ENCODE measurements around the gene TEN1. TPM values are rescaled to one million over a fixed set of nuclear protein-coding genes. Genes with fewer than 3 reads are reported as not detected.
A peak's percentile ranks its signal among the peaks of the same experiment; 100 is the strongest.
"Not testable (repeated sequence)": the region's sequence is repeated elsewhere in the genome, so short reads cannot be mapped to it uniquely, and the experiment has no call there.

TEN1 gene, protein sequence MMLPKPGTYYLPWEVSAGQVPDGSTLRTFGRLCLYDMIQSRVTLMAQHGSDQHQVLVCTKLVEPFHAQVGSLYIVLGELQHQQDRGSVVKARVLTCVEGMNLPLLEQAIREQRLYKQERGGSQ
- total RNA-seq = 8.1 TPM

DNA sequence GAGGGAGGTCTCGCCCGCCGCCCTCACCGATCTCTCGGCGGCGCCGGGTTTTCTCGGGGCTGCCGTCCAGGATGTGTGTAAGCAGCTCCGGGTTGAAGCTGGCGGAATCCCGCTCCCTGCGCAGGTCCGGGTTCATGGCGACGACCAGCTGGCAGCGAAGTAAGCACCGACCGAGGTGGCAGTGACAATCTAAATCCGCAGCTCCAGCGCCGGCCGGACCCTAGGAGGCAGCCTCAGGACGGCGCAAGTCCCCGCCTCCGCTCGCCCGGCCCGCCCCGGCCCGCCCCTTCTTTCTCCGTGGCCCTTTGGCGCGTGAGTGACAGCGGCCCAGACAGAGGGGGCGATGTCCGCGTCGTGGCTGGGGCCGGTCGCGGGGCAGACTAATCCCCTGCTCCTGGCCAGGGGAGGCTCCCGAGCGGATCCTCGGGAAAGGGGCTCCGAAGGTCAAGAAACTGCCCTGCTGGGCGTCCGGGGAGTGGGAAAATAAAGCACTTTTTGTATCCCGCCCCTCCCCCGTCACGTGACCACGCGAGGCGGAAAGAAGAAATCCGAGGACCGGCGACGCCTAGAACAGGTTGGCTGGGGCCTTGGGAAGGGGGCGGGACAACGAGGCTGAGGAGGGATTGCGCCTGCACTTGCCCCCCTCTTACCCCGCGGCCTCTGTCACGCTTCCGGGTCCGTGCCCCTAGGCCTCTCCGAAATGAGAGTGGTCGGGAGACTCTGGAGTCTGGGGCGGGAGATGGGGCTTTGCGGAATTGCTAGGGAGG is at the start of gene TEN1, which contains the start of gene ACOX1:
TEN1 (plus strand) TSS at position 303 of the 767 bp plus-strand sequence. CDS start 6,953 bp downstream, outside the sequence.
ACOX1 (minus strand) TSS at position 229 of the 767 bp plus-strand sequence; CDS start at position 136, 93 bp downstream.
- intact Hi-C loops (cut with DNase I) = no loop called here
- ATAC-seq (peak; percentile 98), DNase-seq (ENCODE audit: low spot score) (peak; percentile 99)

DNA sequence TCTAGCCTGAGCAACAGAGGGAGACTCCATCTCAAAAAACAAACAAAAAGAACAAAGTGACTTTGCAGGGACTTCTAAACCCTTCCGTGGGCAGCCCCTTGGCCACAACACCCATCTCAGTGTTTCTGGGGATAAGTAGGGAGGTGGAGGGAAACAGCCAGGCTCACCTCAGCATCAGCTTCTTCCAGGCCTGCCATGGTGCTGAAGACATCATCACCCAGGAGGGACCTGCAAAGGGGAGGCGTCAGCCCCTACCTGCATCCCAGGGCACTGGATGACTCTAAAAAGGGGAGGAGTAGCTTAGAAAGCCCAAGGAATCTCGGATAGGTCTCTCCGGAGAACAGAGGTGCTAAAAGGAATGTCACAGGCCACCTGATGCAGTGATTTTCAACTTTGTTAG is 48.0 kb upstream of the TEN1 start:
- ATAC-seq (no peak), DNase-seq (ENCODE audit: low spot score) (no peak)
- intact Hi-C loops (cut with DNase I) = no loop called here

DNA sequence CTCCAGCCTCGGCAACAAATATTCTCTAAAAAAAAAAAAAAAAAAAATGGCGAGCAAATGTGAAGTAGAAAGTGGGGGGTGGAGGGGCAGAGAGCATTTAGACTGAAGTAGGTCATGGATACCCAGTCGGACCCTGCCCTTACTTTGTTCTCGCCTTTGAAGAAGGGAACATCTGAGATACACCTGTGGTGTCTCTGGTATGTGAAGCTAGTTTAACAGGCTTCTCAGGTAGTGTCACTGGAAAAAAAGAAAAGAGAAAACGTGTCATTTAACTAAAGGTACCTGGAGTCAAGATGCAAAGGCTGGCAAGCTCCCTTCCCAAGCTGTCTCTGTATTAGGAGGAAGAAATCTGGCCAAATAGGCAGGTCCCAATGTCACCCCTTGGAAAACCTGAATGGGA is 46.2 kb upstream of the TEN1 start:
- no peak for DNase-seq (ENCODE audit: low spot score)
- intact Hi-C loops (cut with DNase I) = no loop called here
- ATAC-seq = no peak

DNA sequence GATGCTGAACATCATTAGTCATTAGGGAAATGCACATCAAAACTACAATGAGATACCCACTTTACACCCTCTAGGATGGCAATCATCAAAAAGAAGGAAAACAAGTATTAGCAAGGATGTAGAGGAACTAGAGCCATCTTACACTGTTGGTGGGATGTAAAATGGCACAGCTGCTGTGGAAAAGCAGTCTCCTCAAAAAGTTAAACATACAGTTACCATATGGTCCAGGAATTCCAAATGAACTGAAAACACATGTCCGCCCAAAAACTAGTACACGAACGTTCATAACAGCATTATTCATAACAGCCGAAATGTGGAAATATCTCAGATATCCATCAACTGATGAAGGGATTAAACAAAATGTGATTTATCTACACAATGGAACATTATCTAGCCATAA is 45.2 kb upstream of the TEN1 start:
- ATAC-seq (no peak), DNase-seq (ENCODE audit: low spot score) (no peak)
- intact Hi-C loops (cut with DNase I) = no loop called here

DNA sequence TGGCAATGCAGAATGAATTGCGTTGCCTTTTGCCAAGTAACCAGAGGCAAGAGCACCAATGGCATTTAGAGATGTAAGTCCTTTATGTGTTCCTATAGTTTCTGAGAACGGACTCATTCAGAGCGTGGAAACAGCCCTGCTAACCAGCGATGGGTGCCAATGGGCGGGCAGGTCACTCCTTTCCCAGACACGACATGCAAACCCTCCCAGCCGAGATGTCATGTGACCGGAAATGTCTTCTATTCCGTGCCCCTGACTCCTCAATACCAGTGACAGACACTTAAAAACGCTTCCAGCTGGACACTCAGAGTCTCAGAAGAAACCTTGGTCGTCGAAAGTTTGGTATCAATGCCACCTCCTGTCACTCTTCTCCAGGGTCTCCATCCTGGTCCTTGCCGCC is 41.4 kb upstream of the TEN1 start:
- no peak for DNase-seq (ENCODE audit: low spot score)
- intact Hi-C loops (cut with DNase I) = no loop called here

DNA sequence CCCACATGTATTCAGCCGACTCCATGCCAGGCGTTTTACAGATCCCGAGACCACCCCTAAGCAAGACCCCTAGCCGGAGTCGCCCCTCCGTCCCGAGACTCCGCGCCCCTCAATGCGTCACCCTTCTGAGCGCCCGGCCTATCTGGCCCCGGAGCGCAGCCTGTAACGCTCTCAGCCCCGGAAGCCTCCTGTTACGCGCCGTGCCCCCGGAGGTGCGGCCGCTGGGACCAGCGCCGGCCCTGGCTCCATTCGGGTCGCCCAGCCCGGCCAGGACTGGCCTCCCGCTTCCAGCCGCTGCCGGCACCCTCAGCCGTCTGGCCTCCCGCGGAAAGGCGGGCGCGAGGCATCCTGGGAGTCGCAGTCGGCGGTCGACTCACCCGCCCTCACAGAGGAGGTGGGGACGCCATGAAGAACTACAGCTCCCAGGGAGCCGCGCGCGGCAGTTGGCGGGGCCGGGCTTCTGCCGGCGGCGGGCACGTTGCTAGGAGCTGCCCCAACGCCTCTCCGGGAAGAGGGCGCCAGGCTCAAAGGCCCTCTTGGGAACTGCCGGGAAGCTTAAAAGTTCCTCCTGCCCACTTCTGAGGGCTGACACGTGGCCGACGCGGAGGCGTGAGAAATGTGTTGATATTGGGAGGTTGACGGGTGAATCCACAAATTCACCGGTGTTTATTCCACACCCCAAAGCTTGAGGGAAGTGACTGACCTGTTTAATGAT is 38.2 kb upstream of the TEN1 start, which contains the start of gene FBF1:
FBF1 (minus strand) TSS at position 316 of the 715 bp plus-strand sequence. CDS start 2,893 bp downstream, outside the sequence.
- ATAC-seq = peak; percentile 99
- intact Hi-C loops (cut with DNase I) = no loop called here
- DNase-seq (ENCODE audit: low spot score) = peak; percentile 94

More for the DNA sequence above, 41.4 kb upstream of the TEN1 start:
- ATAC-seq = no peak

DNA sequence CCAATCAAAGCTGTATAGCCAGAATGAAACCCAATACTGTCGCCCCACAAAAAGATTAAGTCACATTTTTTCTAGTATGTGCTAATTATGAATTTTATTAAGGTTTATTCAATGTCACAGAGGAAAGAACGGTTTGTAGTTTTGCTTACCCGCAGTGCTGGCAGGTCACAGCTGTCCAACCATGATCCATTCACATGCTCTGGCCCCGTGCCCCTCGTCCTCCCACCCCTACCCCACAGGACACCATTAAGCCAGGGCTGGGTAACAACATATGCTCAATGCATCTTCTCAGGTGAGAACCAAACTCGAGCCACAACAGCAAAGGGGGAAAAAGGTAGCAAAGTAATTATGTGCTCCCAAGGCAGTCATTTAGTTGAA is 37.6 kb upstream of the TEN1 start:
- intact Hi-C loops (cut with DNase I) = no loop called here
- ATAC-seq (peak; percentile 14), DNase-seq (ENCODE audit: low spot score) (no peak)

DNA sequence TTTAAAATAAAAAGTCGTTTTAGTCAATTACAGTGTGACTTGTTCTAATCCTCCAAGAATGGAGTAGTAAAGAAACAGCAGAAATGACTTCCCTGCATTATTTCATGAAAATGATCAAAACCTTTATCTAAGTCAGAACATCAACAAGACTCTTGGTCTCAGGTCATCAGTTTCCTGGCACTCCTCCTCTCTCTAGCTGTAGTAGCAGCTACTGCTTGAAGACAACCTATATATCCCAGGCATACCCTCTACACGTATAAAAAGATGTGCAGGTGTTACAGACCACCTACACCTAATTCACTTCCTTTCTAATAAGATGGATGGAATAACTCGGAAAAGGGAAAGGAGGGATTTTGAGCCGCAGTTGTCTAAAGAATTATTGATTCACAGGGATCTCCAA is 36.6 kb upstream of the TEN1 start:
- ATAC-seq (no peak), DNase-seq (ENCODE audit: low spot score) (no peak)
- intact Hi-C loops (cut with DNase I) = no loop called here

DNA sequence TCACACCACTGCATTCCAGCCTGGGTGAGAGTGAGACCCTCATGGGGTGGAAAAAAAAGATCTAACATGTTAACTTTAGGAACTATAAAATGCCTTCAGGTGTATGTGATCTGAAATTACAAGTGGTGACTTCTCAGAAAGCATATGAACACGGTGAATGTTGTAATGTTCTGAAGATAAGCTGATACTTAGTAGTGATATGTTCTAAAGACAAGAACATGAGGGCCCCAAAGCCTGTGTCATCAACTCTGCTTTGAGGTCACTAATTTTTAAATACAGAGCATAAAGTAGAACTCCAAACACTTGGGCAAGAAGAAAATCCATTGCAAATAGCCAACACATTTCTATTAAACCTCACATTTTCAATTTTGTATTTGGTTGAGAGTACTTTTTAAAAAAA is 35.5 kb upstream of the TEN1 start:
- DNase-seq (ENCODE audit: low spot score) (no peak), ATAC-seq (no peak)
- intact Hi-C loops (cut with DNase I) = no loop called here

DNA sequence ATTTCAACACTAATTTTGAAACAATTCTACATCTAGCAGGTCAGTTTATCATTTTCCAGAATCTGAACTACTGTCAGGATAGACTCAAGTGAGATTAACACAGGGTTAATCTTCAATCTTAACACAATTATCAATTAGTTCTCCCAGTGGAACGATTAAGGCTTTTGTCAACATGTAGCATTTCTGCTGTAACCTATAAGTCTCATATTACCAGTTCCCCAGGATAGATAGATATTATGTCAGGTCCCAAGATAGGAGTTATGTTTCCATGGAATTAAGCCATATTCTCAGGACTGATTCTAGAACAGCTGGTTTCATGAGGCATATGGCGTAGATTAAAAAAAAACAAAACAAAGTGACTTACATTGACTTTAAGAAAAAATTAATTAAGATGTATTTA is 33.8 kb upstream of the TEN1 start:
- intact Hi-C loops (cut with DNase I) = no loop called here
- DNase-seq (ENCODE audit: low spot score) (no peak), ATAC-seq (no peak)

DNA sequence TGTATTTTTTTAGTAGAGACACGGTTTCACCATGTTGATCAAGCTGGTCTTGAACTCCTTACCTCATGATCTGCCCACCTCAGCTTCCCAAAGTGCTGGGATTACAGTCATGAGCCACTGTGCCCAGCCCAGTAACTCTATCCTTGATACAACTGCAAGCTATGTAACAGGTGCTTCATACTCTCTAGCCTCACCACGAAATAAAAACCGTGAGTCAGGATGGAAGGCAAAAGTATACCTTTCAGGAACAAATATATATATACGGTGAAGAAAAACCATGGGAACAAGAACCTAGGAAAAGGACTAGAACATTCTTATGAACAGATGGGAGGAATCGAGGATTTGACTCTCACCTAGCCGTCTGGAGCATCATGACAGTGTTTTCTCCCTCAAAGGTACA is 28.6 kb upstream of the TEN1 start:
- intact Hi-C loops (cut with DNase I) = no loop called here
- ATAC-seq = no peak
- no peak for DNase-seq (ENCODE audit: low spot score)

DNA sequence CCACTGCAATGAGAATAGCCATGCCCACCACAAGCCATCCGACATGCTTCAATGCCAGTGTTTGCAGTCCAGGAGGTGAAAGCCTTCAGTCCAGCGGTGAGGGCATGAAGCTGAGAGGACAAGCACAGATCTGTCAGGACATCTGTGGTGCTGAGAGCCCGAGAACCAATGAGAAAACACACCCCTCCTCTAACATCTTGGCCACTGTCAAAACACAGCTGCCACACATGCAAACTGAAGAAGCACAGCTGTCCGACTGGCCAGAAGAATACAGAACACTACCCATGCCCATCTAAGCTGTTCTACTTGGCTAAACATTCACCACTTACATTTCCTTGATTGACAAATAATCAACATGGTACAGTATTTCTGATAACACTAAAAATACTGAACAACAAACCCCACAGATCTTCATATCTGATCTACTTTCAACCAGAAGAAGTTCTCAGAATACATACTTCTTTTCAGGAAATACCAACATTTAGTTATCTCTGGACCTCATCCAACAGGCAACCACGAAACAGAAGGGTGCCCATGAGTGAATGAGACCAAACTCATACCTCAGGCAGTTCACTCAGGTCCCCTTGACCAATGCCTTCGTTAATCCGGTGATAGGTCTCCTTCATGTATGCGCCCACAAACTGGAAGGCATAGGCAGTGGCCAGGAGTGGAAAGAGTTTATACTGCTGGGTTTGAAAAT is 28.0 kb upstream of the TEN1 start:
- DNase-seq (ENCODE audit: low spot score) = no peak
- ATAC-seq = no peak
- intact Hi-C loops (cut with DNase I) = no loop called here

DNA sequence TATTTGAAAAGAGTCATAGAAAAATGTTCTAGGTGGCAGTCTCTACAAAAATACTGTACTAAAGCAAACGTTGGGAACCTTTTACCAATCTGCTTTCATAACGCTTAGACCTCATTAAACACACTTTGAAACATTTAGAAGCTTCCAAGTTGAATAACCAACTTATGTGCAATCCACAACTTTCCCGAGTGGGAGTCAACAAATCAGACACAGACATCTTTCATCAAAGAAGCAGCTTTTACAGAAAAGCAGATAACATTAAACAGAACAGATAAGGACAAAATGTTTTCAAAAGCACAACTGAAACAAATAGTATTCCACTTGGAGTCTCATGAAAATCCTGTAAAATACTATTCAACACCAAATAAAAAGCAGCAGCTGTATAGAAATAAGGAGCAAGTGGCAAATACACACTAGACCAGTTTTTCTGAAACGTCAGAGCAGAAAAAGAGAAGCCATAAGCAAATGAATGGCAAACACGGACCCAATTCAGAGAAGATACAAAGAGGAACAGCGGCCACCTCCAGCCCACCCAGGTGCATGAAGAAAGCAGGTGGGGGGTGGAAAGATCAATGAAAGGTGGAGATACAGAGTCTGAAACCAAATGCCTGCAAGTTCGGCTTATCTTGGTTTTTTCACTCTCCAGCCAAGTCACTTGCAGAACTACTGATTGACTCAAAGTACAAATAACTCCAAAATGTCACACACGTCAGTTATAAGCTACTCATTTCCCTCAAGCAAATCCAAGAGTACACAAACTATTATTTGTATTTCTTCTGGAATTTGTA is 19.8 kb upstream of the TEN1 start:
- no peak for DNase-seq (ENCODE audit: low spot score)
- no peak for ATAC-seq
- intact Hi-C loops (cut with DNase I) = no loop called here

DNA sequence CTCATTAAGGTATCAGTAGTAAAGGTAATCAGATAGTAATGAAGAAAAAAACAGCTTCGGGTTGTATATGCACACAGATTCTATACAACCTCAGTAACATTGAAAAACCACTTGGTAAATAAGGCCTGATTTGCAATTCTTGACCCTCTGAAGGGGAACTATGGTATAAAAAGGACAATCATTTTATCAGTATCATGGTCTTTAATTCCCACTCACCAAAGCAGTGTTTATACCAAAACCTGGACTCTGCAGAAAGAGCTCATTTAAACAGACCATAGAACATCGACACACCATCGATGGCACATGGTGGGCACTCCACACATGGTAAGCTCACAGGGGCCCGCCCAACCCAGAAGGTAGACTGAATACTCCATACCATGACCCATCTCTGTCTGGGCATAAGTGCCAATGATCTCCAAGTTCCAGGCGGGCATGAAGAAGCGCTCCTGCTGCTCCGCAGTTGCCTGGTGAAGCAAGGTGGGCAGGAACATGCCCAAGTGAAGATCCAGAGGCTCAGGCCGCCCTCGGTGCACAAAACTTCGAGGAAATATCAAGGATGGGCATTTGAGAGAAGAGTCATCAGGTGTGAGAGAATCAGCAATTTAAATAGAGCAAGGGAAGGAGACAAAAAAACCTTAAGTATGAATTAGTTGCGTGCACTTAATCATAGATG is 19.1 kb upstream of the TEN1 start:
- ATAC-seq (no peak), DNase-seq (ENCODE audit: low spot score) (peak; percentile 33)
- intact Hi-C loops (cut with DNase I) = no loop called here

DNA sequence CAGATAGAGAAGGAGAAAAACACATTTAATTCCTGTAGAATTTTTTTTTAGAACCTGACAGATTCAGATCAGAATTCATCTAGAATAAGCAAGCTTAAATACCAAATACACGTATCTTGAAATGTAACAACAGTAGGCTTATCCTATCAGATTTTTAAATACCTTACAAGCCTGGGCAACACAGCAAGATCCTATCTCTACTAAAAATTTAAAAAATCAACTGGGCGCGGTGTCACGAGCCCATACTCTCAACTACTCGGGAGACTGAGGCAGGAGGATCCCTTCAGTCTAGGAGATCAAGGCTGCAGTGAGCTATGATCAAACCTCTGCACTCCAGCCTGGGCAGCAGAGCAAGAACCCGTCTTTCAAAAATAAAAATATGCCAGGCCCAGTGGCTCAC is 13.6 kb upstream of the TEN1 start:
- ATAC-seq (no peak), DNase-seq (ENCODE audit: low spot score) (no peak)
- intact Hi-C loops (cut with DNase I) = no loop called here

DNA sequence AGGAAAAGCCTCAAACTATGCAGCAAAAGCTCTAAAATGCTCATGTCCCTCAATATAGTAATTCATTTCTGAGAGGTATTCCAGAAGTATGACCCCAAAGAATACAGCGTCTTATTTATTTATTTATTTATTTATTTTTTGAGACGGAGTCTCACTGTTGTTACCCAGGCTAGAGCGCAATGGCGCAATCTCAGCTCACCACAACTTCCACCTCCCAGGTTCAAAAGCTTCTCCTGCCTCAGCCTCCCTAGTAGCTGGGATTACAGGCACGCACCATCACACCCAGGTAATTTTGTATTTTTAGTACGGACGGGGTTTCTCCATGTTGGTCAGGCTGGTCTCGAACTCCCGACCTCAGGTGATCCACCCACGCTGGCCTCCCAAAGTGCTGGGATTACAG is 10.0 kb upstream of the TEN1 start:
- ATAC-seq; intact Hi-C loops (cut with DNase I): not testable (repeated sequence)
- peak; percentile 31 for DNase-seq (ENCODE audit: low spot score)

DNA sequence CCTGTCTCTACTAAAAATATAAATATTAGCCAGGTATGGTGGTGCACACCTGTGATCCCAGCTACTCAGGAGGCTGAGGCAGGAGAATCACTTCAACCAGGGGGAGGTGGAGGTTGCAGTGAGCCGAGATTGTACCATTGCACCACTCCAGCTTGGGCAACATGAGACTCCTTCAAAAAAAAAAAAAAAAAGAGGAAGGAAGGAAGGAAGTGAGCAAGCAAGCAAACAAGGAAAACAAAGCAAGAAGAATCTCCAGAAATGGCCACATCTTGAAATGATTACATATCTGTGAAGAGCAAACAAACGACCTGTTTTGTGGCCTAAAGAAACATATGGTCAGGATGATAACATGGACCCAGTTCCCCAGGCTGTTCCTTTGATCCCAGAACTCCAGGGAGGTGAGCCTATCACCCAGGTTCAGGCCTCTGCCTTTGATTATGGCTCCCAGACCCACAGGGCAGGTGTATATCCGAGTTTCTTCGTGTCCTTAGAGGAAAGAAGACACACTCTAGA is 9.0 kb upstream of the TEN1 start:
- peak; percentile 18 for DNase-seq (ENCODE audit: low spot score)
- intact Hi-C loops (cut with DNase I) = no loop called here
- ATAC-seq = no peak

DNA sequence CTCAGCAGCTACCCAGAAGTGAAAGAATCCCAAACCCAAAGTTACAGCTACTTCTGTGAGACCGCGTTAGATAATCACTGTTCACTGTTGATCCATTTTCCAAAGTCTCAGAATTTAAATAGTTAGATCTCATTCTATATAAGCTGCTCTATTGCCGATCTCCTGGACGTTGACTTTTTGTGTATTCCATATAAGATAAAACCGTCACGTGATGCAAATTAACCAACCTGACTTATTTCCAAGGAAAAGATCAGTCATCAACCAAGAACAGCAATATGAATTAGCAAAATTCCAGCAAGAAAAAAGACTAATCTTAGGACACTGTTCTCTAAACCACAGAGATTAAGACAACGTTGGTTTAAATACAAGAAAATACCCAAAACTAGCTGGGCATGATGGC is 8.4 kb upstream of the TEN1 start:
- DNase-seq (ENCODE audit: low spot score) (no peak), ATAC-seq (no peak)
- intact Hi-C loops (cut with DNase I) = no loop called here

All from sciatic nerve (tissue), 2 donors.